Globus pallidus (tissue), 1 donor: ENCODE results near the gene RXRG.

Experiments used
- DNase-seq: peaks from one replicate; pipeline ENCODE4 v3.0.0-alpha.2; 2015; ENCODE audit warnings: low spot score

The RXRG gene

DNA sequence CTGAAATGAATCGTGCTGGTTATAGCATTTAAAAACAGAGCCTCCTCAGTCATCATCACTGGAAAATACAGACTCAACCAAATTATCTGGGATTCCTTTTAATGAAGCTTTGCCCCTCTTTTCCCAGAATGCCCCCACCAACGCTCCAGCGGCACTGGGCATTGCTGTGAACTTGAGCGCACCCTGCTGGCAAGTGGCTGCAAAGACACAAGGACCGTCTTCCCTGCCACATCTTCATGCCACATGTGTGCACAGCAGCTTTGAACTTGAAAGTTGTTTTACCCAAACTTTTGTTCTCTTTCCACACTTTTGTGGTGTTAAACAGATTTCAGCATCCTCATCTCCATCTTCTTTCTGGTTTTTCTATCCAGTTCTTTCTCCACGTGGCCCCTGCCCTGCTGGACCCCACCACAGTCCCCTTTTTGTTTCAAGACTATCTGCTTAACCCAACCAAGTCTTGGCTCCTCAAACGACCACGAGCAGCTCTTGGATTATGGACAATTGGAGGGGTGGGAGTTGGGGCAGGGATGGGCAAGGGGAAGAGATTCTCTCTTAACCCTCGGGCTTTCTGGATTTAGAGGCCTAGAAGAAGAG is 75.6 kb downstream of the RXRG start:
- peak; percentile 53 for DNase-seq

DNA sequence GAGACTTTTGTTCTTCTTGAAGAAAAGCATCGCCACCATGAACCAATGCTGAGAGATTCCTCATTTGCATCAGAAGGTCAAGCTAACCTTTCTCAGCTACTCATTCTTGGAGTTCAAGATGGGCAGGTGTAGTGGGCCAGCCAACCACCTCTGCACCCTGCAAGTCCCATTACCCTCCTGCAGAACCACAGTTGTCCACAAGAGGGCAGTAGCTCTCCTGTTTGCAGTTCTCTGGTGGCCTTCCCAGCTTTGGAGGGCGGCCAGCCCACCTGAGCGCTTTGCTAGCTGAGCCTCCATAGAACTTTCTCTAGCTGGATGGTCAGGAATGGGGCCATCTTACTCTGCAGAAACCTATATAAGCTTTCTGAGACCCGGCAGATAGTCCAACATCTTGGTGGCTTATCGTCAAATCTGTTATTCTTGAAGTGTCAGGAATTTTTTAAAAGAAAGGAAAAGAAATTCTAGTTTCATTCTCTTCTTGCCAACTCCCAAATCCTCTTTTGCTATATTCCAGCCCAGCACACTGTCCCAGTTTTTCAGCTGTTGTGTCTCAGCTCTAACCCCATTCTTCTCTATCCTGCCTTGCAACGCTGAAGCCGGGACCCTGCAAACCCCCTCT is 77.4 kb downstream of the RXRG start:
- peak; percentile 67 for DNase-seq

DNA sequence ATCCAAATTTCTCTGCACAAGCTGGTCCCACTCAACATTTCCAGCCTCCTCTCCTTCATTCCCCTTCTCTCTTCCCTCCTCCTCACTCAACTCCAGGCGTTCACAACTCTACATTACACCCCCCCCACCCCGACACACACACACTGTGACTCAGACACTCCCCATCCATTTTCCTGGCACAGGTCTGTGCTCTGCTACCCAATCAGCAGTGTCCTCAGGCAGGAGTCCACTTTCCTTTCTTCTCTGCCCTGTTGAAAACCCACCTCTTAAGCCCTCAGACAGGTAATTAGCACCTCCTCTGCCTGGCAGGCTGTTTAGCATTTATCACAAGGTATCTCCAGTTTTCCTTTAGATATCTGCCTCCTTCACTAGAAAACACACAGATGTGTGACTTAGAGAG is 79.6 kb downstream of the RXRG start:
- no peak for DNase-seq

DNA sequence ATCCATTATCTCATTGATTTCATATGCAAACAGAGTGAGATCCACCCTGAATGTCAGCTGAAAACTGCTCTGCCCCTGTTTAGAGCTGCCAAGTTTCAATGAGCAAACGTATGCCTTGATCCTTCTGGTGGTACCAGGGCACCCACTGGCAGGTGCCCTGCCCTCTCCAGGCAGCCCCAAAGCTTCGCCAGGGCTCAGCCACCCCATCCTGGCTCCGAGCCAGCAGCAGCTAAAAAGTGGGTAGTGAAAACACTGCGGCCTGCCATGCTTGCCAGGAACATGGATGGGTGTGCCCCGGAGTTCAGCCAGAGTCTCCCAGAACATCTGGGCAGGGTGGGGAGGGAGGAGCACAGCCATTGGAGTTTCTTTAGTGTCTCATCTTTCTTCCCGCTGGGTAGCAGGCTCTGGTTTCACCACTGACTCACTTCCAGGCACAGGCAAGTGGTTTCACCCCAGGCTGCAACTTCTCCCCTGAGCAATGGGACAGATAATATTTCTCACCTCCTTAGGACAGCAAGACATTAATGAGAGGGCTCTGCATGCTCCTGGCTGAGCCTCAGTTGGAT is 80.3 kb downstream of the RXRG start:
- DNase-seq: no peak

DNA sequence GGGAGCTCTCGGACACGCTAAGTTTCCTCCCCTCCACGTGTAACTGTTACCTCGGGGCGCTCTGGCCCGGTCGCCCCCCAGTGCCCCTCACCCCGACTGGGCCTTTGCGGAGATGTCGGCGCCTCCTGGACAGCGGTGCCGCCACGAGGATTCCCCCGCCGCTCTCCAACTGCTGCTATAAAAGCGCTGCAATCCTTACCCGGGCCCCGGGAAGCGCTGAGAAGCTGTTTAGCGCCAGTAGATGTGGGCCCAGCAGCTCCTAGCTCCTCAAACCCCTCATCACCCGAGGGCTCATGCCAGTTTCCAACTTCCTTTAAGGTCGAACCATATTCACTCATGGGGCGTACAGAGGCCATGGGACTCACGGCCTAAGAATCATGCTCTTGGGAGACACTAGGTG is 88.0 kb downstream of the RXRG start:
- no peak for DNase-seq

DNA sequence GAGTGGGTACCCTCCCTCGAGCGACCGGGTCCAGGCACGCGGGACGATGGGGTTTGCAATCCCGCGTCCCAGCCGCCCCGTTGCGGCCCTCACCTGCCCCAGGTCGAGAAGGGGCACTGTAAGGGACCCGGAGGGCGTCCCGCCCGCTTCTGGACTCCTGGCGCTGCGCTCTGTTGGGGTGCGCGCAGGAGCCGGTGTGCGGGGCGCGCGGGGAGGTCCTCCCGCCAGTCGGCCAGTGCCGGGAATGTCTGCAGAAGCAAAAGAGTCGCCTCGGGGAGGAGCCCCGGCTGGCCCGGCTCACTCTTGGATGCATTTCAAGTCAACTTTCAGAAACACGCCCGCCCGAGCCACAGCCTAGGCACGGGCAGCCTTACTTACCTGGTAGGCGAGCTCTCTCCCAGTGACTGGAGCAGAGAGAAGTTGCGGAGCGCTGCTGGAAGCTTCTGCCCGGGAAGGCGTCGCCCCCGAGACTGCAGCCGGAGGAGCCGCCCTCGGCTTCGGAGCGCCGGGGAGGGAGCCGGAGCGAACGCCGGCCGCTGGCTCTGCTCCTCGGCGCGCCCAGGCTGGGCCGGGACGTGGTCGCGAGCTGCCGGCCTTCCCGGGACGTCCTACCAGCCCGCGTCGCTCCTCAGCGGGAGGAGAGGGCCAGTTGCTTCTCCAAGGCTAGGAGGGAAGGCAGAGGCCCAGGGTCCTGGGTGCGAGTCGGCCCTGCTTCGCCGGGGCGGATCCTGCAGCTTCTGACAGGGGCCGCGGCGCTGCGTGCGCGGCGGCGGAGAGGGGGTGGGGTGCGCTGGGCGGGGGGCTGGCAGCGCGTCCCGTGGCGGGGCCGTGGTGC is 88.7 kb downstream of the RXRG start, which contains the start of gene LMX1A:
Gene LMX1A, minus strand, starts transcription at position 739 of the 835 bp plus-strand sequence. CDS start 1,156 bp downstream, outside the sequence.
- DNase-seq: no peak

DNA sequence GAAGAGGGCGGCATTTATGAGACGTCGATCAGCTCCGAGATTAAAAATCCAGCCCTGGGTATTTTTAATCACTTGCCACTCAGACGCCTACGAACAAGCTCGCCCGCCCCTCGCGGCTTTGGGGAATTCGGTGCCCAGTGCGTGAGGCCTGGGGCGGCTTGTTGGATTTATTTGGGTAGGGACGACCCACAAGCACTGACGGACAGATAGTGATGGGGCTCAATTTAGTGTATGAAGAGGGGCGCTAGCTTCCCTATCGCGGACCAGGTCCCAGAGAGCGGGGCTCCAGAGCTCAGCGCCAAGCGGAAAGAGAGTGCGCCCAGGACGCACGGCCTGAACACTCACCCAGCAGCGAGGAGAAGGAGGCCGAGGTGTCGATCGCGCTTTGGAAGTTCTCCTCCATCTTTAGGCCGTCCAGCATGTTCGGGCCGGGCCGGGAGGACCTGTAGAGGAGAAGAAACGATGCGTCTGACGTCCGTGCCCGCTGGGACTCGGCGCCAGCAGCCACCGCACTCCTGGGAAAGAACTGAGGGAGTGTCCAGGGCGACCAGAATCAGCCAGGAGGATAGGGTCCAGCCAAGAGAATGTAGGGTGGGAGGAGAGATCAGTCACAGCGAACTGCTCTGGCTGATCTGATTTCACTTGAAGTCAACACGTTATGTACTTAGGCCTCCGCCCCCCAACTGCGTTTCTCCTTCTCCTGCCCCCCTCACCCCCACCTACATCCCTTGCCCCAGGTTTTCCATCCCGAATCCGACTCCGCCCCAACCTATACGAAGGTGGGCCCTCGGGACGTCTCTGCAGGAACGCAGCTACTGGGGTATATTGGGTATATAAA is 89.6 kb downstream of the RXRG start:
- DNase-seq: no peak

DNA sequence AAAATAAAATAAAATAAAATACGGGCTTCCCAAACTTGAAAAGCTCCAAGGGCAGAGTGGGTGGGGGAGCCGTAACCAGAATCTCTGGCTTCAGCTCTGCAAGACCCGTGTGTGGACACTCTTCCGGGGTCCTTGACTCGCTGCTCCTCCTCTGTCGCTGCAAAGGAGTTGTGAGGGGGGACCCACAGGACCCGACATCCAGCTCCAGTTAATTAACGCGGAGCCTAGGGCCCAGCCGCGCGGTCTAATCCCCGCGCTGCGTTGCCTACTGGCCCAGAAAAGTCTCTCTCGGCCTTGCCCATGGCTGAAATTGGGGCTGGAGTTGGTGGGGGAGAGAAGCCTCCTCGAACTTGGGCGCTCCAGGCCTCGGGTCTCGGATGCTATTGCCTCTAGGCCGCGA is 90.2 kb downstream of the RXRG start:
- no peak for DNase-seq

DNA sequence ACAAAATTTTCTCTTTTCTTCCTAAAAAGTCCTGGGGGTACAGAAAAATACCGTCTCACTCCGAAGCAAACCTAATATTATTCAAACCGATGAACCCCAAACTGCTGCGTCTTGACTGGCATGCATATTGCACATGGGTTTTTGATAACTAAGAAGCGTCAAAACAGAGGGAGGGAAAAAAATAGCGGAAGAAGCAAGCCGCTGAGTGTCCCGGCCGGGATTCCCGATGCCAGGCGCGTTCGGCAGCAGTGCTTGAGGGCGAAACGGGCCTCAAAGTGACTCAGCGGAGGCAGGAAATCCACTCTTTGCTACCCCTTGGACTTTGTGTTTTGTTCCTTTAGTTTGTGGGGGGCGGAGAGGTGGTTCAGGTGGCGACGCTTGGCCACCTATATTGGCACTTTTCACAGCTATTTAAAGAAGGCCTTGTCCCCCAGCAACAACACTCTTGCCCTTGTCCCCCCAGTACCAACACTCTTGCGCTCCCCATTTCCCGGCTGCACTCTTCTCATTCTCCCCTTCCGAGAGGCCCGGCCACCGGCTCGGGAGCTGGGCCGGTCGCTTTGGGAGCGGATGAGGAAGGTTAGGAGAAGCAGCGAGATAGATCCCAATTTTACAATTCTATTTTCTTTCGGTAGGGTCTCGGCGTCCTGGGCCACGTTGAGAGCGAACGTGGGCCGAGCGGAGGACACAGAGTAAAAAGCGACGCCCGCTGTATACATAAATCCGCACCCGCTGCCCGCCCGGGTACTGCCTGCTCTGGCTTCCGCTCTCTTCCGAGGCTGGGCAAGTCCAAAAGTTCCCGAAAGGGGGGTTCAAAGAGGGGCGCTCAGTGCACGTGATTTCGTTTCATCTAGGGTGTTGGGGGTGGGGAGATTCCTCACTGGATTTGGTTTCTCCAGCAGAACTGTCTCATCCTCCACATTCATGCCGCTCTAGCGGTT is 90.9 kb downstream of the RXRG start:
- DNase-seq: no peak

DNA sequence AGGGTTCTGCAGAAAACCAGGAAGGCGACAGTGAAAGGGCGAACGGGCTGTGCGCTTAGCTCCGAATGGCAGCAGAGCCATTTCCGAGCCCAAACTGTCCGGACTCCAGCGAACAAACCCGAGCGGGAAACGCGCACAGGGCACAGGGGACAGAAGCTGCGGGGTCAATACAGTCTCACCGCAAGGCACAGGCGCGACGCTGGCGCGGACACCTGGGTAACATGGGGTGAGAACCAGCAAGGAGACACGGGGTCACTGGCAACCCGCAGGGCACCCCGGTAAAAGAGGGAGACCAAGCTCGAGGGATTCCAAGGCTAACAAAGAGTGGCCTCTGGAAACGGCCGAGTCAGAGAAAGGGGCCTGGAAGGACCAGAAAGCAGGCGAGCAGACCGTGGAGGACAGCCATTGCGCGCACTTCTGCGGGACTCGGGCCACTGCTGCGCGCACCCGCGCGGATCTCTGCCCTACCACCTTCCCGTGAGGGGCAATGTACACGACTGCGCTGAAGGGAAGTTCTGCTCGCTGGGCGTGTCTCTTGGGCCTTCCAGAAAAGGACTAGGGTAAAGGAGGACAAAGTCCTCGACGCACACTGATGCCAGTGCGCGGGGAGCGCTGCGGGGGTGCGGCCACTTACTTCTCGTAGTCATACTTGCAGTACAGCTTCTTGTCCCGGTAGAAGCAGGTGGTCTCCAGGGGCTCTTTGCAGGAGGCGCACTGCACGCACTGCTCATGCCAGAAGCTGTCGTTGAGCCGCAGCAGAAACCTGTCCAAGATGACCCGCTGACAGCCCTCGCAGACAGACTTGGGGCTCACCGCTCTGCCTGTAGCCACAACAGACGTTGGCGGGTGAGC is 92.3 kb downstream of the RXRG start:
- DNase-seq: no peak

DNA sequence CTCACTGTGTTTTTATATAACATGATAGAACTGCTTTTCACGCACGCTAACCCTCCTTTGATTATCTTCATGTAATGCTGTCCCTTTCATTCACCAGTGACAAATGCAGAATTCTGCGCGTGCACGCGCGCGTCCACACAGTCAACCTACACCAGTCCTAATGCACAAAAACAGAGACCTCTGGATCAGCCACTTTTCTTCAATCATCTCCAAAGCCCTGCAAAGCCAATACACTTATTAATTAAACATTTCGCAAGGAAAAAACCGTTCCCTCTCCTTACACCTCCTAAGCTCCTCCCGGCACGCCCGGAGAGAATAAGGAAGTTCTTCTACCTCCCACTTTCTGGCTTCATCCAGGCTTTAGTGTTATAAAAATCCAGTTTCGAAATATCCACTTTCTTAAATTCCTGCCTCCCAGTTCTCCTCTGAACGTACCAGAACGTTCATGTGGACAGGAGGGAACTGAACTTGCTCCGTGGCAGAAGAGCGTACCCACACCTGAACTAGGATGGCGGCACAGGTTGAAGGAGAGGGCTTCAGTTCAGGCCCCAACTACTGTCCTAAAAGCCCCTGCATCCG is 93.0 kb downstream of the RXRG start:
- no peak for DNase-seq
